HG02840 (cell line): ENCODE results near the gene AP3D1.
"Not testable (repeated sequence)": the region's sequence is repeated elsewhere in the genome, so short reads cannot be mapped to it uniquely, and the experiment has no call there.

Experiments used
- ATAC-seq: cut with Tn5 transposase; IDR thresholded peaks from one replicate; pipeline ENCODE4 v1.9.1; 2021; ENCODE audit warnings: mild to moderate bottlenecking, moderate library complexity, moderate number of reproducible peaks; ENCODE audit not compliant: unreplicated experiment, low FRiP score

The AP3D1 gene

DNA sequence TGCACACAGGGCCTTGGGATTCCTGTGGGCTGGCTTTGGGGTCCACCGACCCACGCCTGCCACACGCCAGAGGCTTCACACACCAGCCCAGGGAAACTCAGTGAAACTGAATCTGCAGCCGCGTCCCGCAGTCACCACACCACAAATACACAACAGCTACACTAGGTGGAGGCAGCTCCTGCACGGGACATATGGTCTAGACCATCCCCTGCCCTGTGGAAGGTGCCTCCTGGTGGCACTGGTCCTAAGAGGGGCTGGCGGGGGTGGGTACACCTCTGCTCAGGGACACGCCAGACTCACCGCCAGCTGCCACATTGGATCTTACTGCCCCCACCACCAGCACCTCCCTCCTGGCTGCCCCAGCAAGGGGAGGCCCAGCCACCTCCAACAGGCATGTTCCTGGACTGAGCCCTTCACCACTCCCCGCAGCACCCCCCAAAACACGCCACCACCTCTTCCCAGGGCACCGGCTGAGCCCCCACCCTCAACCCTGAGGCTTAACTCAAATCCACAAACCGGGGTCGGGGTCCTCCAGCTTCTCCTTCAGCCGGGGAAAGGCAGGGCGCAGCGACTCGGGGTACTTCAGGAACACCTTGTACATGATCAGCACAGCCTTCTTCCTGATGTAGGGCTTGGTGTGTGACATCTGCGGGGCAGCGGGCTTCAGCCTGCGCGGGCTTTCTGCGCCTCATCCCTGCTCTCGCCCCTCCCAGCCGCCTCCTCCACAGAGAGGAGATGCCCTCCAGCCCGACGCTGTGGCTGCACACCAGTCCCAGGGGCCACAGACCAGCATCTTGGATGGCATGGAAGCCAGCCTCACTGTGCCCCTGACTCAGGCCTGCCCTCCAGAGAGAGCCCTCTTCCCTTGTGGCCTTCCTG, 21.2 kb downstream of the AP3D1 start:
- ATAC-seq, result no peak

DNA sequence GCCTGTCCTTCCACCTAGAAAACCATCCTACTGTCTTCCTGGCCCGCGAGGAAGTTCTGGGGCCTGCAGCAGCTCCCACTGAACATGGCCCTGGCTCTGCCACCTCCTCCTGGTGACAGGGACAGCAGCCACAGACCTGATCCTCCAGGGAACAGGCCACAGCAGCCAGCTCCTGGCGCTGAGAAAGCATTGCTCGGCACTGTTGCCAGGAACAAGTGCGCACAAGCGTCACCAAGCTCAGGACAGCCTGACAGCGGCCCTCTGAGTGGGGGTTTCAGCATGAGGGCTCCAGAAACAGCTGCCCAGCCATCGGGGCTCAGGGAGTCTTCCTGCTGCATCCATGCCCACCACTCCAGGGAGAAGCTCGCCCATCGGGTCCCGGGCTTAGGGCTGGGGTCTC, 21.9 kb downstream of the AP3D1 start:
- ATAC-seq, result no peak

DNA sequence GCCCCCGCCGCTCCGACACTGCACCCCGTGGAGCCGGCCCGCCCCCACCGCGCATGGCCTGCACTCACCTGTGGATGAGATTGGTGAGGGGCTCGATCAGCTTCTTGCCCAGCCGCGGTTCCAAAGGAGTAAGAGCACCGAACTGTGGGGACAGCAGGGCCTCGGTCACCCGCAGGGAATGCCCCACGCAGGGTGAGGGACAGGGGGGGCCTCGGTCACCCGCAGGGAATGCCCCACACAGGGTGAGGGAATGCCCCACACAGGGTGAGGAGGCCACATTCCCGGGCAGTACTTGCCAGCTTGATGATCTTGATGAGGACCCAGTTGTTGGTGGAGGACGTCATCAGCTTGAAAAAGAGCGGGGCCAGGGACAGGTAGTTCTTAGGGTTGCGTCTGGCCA, 22.3 kb downstream of the AP3D1 start:
- no peak for ATAC-seq

DNA sequence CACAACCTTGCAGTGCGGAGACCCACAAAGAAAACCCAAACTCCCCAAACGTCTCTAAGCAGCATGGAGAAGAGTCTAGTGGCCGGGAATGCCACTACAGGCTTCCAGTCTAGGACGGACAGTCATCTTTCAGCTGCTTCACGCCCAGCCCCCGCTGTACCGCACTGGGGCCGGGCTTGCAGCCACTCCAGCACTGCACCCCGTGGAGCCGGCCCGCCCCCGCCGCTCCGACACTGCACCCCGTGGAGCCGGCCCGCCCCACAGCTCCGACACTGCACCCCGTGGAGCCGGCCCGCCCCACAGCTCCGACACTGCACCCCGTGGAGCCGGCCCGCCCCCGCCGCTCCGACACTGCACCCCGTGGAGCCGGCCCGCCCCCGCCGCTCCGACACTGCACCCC, 23.1 kb downstream of the AP3D1 start:
- ATAC-seq, result not testable (repeated sequence)

DNA sequence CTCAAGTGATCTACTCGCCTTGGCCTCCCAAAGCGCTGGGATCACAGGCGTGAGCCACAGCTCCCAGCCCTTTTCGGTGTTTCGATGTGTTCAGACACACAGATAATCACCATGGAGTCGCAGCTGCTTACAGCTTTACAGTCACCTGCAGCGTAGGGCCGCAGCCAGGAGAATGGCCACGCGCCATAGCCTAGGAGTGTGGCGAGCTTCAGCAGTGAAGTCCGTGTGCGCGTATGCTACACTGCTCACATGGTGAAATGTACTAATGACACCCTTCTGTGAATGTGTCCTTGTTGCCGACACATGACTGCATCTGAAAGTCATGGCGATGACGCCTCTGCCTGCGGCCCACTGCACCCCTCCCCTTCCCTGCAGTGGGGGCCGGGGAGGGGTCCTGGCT, 23.6 kb downstream of the AP3D1 start:
- no peak for ATAC-seq

DNA sequence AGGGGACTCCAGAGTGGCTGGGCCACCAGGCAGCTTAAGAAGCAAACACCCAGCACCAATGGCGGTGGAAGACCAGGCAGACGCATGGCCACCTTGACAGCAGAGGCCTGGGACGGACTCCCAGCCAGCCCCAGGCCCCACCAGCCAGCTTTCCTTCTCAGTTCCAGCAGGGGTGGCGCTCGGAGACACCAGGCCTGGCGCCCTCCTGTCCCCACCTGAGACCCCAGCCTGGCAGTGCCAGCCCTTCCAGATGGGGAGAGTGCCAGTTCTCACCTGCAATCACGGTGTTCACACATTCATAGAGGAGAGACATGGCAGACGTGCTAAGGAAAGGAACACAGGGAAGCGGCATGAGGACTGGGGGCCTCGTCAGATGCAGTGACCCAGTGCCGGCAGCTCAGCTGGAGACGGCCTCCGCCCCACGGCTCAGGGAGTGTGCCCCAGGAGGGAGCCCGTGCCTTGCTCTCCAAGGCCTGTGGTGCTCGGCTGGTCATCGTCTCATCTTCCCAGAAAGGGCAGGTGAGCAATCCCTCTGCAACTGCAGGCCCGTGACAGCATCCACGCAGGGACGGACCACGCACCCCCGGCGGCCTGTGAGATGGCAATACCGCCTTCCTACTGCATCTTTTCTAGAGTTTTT, 24.4 kb downstream of the AP3D1 start:
- no peak for ATAC-seq

DNA sequence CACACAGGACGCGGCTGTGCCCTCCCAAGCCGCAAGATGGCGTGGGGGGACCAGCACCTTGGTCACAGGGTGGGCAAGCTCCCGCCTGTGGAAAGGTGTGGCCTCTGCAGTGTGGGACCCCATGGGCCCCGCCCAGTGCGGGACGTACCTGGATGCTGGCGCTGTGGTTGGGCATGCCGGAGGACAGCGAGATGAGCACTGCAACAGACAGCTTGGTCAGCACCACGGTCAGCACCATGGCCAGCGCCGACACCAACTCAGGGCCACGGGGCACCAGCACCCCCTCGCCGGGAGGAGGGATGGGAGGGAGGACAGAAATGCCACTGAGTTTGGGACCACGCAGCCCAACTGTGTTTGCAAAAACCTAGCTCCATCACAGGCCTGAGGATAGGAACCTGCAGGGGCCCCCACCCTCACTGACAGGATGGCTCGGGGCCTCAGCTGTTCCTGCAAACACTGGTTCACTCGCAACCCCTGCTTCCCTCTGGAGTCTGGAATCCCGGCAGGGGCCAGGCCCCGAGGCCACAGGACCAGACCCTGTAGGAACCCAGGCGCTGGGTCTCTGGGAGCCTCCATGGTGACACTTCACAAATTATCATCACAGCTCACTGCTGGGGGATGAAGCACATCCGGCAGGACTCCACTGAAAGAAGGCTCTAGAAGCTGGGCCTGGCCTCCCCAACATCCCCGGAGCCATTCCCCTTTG, 27.5 kb downstream of the AP3D1 start:
- no peak for ATAC-seq

DNA sequence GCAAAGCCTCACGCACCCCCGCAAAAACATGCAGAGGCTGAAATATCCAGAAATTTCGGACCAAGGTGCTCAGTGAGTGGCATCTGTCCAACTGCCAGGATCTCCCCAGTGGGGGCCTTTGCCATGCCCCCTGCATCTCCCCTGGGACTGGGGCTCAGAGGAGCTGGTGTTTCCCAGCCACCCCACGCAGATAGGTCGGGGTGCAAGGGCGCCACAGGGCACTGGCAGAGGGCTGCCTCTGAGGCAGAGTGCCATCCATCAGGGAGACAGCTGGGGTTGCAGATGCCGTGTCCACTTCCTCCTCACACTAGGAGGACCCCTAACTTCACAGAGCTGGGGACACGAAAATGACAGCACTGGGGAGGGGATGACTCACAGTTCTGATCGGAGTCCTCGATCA, 28.4 kb downstream of the AP3D1 start:
- ATAC-seq, result no peak

DNA sequence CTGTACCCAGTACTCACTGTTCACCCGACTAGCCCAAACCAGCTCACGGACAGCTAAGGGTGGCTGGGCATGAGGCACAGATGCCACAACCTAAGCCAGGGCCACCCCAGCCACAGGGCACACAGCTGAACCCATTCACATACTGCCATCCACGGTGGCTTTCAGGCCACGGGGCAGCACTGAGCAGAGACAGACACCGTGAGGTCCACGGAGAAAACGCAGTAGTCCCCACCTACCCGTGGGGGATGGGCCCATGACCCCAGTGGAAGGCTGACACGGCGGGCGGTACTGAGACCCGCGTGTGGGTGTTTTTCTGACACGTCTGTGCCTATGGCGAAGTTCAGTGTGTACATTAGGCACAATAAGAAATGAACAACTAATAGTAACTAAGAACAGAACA, 29.1 kb downstream of the AP3D1 start:
- no peak for ATAC-seq

DNA sequence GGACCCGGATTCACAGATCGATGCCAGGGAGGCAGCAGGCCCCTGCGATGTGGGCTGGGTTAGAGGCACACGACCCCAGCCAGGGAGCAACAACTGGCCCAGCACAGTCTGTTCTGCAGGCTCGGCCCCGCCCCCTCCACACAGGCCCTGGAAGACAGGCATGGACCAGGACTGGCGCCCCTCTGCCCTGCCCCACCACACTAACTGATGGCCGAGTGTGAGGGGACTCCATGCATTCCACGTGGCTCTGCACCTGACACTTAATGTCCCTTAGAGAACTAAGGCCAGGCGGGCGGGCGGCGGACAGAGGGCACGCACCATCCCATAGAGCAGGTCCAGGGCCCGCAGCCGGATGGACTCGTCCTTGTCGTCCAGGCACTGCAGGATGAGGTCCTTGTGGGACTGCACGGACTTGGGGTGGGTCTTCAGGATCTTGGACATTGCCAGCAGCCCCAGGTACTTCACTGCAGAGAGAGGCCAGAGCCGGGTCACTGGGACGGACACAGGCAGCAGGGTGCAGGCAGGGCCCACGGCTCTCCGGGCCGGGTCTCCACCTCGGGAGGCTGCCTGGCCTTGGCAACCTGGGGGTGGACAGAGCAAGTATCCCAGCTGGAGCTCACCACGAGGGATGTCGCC, 29.8 kb downstream of the AP3D1 start:
- ATAC-seq, result no peak

DNA sequence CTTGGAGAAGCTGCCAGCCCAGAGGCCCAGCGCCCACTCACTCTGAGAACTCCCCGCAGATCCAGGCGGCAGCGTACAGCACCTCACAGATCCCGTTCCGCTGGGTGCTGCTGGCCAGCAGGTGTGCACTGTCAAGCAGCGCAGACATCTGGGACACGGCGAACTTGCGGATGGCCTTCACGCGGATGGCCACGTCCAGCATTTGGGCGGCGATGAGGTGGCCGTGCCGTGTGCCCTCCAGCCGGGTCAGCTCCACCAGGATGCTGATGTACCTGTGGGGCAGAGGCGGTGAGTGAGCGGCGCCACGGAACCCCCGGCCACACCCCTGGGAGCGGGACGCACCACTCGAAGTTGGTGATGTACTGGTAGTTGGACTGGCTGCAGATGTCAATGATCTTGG, 30.5 kb downstream of the AP3D1 start:
- no peak for ATAC-seq

DNA sequence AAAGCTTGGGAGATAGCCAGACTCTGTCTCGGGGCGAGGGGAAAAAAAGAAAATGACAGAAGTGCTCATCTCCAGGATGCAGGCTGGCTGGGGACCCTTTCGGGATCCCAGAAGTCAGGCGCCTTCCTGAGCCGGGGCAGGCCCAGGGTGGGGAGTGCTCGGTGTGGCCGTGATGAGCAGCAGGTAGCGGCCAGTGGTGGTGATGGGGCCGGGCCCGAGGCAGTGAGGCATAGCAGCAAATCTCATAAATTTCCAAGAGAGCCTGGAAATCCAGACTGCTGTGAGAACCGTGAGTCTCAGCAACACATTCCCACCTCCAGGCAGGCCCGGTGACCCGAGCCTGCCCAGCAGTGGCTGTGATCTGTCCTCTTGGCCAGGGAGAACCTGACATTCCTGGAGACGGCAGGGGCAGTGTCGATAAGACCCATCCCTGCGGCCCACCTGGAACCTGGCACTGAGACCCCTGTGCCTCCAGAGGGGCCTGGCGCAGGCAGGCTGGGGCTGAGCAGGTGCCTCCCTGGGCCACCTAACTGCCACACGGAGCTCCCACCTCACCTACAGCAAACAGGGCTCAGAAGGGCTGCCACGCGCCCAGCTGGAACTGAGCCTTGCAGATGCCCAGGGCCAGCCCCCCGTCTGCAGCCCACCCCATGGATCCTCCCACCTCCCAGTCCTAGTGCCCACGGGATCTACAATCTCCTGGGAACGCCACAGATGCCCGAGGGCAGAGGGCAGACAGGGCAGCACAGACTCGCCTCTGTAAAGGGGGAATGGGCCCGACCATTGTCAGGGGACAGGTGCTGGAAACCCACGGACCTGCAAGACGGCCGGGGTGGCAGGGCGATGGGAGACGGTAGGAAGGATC, 31.2 kb downstream of the AP3D1 start:
- no peak for ATAC-seq

DNA sequence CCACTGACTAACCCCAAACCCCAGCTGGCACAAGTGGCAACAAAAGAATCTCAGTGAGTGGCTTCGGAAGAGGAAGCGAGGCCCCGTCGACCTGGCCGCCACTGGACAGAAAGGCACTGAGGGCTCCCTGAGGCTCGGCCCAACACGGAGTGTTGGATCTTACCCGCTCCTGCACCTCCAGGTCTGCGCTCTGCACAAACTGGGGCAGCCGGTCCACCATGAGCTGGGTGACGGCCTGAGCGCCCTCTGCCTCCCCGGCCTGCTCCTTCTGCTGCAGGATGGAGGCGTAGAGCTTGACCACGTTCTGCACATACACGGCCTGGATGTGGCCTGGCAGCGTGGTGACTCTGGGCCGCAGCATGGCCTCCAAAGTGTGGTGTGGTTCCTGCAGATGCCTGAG, 32.9 kb downstream of the AP3D1 start:
- no peak for ATAC-seq

DNA sequence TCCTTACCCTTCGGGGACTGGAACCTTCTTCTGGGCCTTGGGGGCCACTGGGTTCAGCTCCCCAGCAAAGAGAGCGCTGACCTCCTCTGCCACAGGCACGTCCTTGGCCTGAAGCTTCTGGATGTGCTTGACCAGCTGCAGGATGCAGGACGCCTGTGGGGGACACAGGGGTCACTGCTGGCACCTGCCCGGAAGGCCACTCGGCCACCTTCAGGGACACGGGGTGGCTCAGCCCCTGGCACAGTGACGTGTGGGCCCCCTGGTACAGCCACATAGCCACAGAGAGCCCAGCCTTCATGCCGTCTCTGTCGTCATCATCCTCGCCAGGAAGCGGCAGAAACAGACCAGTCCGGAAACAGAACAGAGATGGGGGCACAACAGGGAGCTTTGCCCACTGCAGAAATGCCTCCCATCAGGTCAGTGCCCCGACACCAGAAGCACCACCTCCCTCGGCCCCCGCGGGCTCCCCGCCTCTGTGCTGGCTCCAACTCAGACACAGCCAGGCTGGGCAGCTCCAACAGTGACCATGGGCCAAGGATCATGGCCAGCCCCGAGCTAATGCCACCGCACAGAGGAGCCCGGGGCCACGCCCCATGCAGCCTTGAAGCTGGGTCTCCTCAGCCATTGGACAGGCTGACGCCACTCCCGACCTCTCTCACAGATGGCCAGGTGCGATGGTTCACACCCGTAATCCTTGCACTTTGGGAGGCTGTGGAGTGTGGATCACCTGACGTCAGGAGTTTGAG, 34.0 kb downstream of the AP3D1 start:
- no peak for ATAC-seq

DNA sequence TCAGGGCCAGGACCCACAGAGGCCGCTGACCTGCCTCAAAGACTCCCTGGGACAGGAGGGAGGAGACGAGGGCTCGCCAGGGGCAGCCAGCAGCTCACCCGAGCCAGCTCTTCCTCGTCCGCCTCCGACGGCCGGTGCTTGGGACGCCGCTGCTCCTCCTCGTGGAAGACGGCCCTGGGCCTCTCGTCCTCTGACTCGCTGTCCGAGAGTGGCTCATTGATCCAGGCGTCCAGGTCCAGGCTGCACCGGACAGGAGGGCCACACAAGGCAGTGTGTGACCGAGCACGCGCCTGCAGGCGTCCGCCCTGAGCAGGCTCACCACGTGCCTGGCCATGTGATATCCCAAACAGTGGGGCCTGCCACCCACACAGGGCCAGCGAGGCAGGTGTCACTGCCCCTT, 34.9 kb downstream of the AP3D1 start:
- no peak for ATAC-seq

DNA sequence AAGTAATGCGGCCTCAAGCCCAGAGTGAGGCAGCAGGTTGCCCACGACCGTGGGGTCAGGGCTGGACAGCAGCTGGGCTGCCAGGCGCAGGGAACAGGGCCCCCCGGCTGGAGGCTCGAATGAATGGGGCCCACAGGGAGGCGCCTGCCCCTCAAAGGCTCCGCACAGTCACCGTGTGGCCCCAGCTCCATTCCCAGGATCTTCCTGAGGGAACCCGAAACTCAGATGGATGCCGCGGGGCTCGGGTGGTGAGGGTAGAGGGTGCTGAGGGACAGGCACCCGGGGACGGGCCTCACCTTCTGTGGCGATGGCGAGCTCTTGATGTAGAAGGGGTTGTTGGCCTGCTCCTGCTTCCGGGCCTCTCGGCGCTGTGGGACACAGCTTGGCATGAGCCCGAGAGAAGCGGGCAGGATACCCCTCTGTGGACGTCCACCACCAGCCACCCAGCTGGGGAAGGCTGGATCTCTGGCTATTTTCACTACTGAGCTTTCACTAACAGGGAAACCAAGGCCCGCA, 35.4 kb downstream of the AP3D1 start:
- no peak for ATAC-seq

DNA sequence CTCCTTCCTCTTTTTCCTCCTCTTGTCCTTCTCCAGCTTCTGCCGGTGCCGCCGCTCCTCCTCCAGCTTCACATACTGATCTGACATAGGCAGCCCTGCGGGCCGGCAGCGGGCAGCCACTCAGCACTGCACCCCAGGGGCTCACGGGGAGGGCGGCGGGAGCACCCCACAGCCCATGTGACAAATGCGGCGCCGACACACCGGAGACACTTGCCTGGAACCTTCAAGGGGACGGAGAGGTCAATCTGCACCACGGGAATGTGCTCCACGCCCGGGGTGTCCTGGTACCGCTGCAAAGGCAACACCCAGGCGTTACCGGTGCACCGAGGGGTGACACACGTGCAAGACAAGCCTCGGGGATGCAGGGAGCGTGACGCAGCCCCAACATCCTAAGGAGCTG, 36.0 kb downstream of the AP3D1 start:
- no peak for ATAC-seq

DNA sequence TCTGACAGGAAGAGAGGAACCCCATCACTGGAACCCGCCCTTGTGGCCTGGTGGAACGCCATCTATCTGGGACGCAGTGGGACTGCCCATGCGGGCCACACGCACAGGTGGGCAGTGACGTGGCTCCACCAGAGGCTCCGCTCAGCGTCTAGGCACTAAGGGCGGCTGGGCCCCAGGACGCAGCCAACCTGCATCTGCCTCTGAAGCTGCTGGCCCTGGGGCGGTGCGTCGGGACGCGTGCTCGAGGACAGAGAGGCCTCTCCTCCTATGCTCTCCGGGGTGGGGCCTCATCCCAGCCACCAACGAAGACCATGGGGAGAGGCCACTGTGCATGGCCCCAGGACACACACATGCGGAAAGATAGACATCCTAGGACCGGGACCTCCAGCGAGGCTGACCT, 36.5 kb downstream of the AP3D1 start:
- ATAC-seq, result no peak

DNA sequence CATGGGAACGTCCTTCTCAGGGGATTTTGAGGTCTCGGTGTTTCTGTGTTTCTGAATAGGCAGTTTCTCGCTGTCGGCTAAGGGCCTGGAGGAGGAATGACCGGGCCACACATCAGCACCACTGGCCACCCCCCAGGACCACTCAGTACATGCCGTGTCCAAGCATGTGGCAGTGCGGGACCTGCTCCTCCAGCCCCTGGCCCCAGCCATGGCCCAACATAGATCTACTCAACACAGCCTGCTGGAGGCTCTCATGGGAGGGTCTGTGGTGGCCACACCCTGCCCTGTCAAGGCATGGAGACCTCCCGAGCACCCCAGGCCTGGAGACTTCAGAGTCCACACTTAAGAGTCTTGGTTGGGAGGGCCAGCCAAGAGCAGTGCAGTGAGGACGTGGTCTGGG, 37.1 kb downstream of the AP3D1 start:
- ATAC-seq, result no peak
